RWPE2 (cell line): ENCODE data around the gene DENND1A.
"Not testable (repeated sequence)": the region's sequence is repeated elsewhere in the genome, so short reads cannot be mapped to it uniquely, and the experiment has no call there.

Experiments used
- ATAC-seq: fragments of 200-7000 bp; cut with Tn5 transposase; 3 replicates; pipeline ENCODE4 v1.9.1; 2021; ENCODE audit warnings: low read depth
- DNase-seq: peaks from one replicate; pipeline ENCODE4 v3.0.0-alpha.2; 2020; ENCODE audit warnings: low spot score
- H3K27ac ChIP-seq: fragments of 450-650 bp; 2 replicates; pipeline ENCODE4 v1.5.1; 2017; ENCODE audit warnings: mild to moderate bottlenecking; ENCODE audit not compliant: poor library complexity, severe bottlenecking
- H3K27me3 ChIP-seq: fragments of 250-450 bp; sonication (Bioruptor Pico); 2 replicates; pipeline ENCODE4 v1.5.1; 2021; ENCODE audit warnings: mild to moderate bottlenecking, moderate library complexity; ENCODE audit not compliant: insufficient read depth, poor library complexity, severe bottlenecking
- H3K36me3 ChIP-seq: fragments of 250-450 bp; sonication (Bioruptor Pico); 2 replicates; pipeline ENCODE4 v1.5.1; 2020; ENCODE audit warnings: low read depth, mild to moderate bottlenecking, moderate library complexity
- H3K4me1 ChIP-seq: fragments of 250-450 bp; sonication (Bioruptor Pico); 2 replicates; pipeline ENCODE4 v1.5.1; 2021; ENCODE audit warnings: mild to moderate bottlenecking, moderate library complexity; ENCODE audit not compliant: insufficient read depth, poor library complexity, severe bottlenecking
- H3K4me3 ChIP-seq: fragments of 250-450 bp; sonication (Bioruptor Pico); 2 replicates; pipeline ENCODE4 v1.5.1; 2021; ENCODE audit warnings: mild to moderate bottlenecking, moderate library complexity; ENCODE audit not compliant: severe bottlenecking
- H3K9me3 ChIP-seq: fragments of 250-450 bp; sonication (Bioruptor Pico); 2 replicates; pipeline ENCODE4 v1.5.1; 2021; ENCODE audit warnings: mild to moderate bottlenecking, moderate library complexity; ENCODE audit not compliant: severe bottlenecking
- CTCF ChIP-seq: fragments of 450-650 bp; IDR thresholded peaks from one replicate; pipeline ENCODE4 v1.5.1; 2017; ENCODE audit warnings: mild to moderate bottlenecking, moderate library complexity; ENCODE audit not compliant: poor library complexity, severe bottlenecking

The DENND1A gene, protein sequence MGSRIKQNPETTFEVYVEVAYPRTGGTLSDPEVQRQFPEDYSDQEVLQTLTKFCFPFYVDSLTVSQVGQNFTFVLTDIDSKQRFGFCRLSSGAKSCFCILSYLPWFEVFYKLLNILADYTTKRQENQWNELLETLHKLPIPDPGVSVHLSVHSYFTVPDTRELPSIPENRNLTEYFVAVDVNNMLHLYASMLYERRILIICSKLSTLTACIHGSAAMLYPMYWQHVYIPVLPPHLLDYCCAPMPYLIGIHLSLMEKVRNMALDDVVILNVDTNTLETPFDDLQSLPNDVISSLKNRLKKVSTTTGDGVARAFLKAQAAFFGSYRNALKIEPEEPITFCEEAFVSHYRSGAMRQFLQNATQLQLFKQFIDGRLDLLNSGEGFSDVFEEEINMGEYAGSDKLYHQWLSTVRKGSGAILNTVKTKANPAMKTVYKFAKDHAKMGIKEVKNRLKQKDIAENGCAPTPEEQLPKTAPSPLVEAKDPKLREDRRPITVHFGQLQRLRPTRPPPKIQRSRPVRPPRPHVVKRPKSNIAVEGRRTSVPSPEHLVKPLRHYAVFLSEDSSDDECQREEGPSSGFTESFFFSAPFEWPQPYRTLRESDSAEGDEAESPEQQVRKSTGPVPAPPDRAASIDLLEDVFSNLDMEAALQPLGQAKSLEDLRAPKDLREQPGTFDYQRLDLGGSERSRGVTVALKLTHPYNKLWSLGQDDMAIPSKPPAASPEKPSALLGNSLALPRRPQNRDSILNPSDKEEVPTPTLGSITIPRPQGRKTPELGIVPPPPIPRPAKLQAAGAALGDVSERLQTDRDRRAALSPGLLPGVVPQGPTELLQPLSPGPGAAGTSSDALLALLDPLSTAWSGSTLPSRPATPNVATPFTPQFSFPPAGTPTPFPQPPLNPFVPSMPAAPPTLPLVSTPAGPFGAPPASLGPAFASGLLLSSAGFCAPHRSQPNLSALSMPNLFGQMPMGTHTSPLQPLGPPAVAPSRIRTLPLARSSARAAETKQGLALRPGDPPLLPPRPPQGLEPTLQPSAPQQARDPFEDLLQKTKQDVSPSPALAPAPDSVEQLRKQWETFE

DNA sequence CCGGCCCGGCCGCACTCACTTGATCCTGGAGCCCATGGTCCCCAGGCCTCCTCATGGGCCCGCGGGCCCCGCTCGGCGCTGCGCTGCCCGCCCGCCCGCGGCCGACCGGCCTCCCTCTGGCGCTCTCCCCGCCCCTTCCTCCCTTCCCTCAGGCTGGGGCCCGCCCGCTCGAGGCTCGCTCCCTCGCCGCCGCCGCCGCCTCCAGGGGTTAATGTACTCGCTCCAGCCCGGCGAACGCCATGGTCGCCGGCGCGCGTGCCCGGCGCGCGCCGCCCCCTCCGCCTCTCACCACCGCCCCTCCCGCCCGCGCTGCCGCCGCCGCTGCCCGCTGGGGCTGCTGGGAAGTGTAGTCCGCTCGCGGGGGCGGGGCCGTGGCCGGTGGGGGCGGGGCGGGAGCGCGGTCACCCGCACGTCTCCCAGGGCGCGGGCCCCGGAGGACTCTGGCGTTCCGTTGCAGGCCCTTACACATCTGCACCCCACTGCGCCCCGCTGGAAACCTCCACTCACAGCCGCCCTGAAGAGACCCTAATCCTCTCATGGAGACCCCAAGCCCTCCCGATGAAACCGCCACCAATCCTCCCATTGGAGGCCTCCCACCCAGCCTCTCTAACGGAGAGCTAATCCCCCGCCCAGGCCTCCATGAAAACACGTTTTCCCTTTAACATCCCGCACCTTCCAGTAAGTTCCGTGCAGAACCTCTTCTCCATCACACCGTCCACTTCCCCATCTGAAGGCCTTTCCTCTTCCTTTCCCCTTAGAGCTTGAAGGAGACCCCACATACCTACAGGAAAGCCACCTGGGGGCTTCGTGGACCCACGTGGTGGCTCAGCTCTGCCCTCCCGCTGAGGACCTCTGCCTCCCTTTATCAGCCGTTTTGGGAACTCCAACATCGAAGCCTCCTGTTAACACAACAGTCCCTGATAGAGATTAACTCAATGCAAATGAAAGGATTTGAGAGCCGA, at the start of gene DENND1A:
DENND1A (minus strand) TSS at position 257 of the 962 bp plus-strand sequence; CDS start at position 36, 221 bp downstream.
- DNase-seq (peak; percentile 90), ATAC-seq (peak; percentile 59)
- H3K4me1 ChIP-seq: peaks cover 47% of the 10 kb centered on the region
- no peak for TF ChIP-seq CTCF
- no peaks in the 10 kb centered on the region for H3K27me3 ChIP-seq
- H3K27ac ChIP-seq: peak within 1 kb of the TSS; percentile 86
- H3K36me3 ChIP-seq: no peaks in the 10 kb centered on the region
- peak within 1 kb of the TSS; percentile 97 for H3K4me3 ChIP-seq
- H3K9me3 ChIP-seq: no peaks in the 10 kb centered on the region

GRCh38 chr9:123978981-123979380, 49.1 kb upstream of the DENND1A start:
- no peak overlapping the region for H3K4me3 ChIP-seq
- TF ChIP-seq CTCF: no peak
- ATAC-seq (no peak), DNase-seq (no peak)
- no peaks in the 10 kb centered on the region for H3K36me3 ChIP-seq
- H3K27ac ChIP-seq: no peak overlapping the region
- H3K27me3 ChIP-seq: peaks cover 37% of the 10 kb centered on the region
- H3K4me1 ChIP-seq: no peaks in the 10 kb centered on the region
- H3K9me3 ChIP-seq: no peaks in the 10 kb centered on the region

GRCh38 chr9:123976579-123976978, 46.7 kb upstream of the DENND1A start:
- not testable (repeated sequence) for H3K4me1 ChIP-seq, DNase-seq

DNA sequence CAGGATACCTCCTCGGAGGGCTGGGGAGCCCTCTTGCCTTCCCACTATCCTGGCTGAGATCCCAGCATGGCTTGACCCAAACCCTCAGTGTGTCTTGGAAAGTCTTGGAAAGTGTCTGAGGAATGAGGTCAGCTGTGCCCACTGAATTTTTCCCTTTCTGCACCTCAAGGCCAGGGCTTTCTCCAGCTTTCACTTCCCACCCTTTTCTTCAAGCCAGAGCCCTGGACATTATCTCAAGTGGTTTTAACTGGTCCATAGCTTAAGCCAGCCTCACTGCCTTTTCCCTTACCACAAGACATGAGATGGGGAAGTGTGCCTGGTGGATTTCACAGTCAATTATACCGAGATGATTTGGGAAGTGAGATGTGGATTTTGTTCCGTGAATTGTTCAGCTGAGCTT, 45.9 kb upstream of the DENND1A start:
- Histone ChIP-seq H3K4me1 (no peaks in the 10 kb centered on the region), H3K36me3 (no peaks in the 10 kb centered on the region), H3K4me3 (no peak overlapping the region), H3K27me3 (peaks cover 14% of the 10 kb centered on the region), H3K27ac (no peak overlapping the region), H3K9me3 (no peaks in the 10 kb centered on the region)
- no peak for TF ChIP-seq CTCF
- no peak for ATAC-seq
- no peak for DNase-seq

More at GRCh38 chr9:123976579-123976978, 46.7 kb upstream of the DENND1A start:
- not testable (repeated sequence) for H3K36me3 ChIP-seq, H3K4me3 ChIP-seq, H3K9me3 ChIP-seq, ATAC-seq, H3K27ac ChIP-seq
- H3K27me3 ChIP-seq: peaks cover 21% of the 10 kb centered on the region
